Hepatocyte (in vitro differentiated cells): Measurements from ENCODE around the gene OGG1. TPM values are rescaled to one million over a fixed set of nuclear protein-coding genes. Genes with fewer than 3 reads are reported as not detected.

Source experiments
- DNase-seq: peaks from one replicate; pipeline ENCODE4 v3.0.0-alpha.2; 2016; ENCODE audit warnings: low spot score
- H2AFZ ChIP-seq: fragments of 200-600 bp; sonication (generic); 2 replicates; pipeline ENCODE4 v1.6.0; 2016; ENCODE audit warnings: antibody characterized with exemption, mild to moderate bottlenecking
- H3K27ac ChIP-seq: fragments of 200-600 bp; sonication (generic); 2 replicates; pipeline ENCODE4 v1.5.1; 2016; ENCODE audit warnings: mild to moderate bottlenecking
- H3K27me3 ChIP-seq: fragments of 200-600 bp; sonication (generic); 2 replicates; pipeline ENCODE4 v1.6.1; 2016
- H3K36me3 ChIP-seq: fragments of 200-600 bp; sonication (generic); replicated peaks from 2 replicates; pipeline ENCODE4 v1.5.1; 2016; ENCODE audit warnings: low read depth; ENCODE audit not compliant: insufficient read depth
- H3K4me1 ChIP-seq: fragments of 200-600 bp; sonication (generic); 2 replicates; pipeline ENCODE4 v1.5.1; 2016; ENCODE audit warnings: mild to moderate bottlenecking, moderate library complexity; ENCODE audit not compliant: insufficient read depth
- H3K4me2 ChIP-seq: fragments of 200-600 bp; sonication (generic); 2 replicates; pipeline ENCODE4 v1.6.0; 2016
- H3K4me3 ChIP-seq: fragments of 200-600 bp; sonication (generic); 2 replicates; pipeline ENCODE4 v1.5.1; 2016; ENCODE audit warnings: mild to moderate bottlenecking
- H3K79me2 ChIP-seq: fragments of 200-600 bp; sonication (generic); 2 replicates; pipeline ENCODE4 v1.6.0; 2017; ENCODE audit warnings: mild to moderate bottlenecking
- H3K9me2 ChIP-seq: fragments of 200-600 bp; sonication (generic); replicated peaks from 2 replicates; pipeline ENCODE4 v1.6.0; 2017; ENCODE audit warnings: mild to moderate bottlenecking; ENCODE audit not compliant: insufficient read depth
- H3K9me3 ChIP-seq: fragments of 200-600 bp; sonication (generic); 2 replicates; pipeline ENCODE4 v1.5.1; 2016; ENCODE audit warnings: low read depth, mild to moderate bottlenecking
- H4K20me1 ChIP-seq: fragments of 200-600 bp; sonication (generic); 2 replicates; pipeline ENCODE4 v1.6.0; 2016; ENCODE audit warnings: mild to moderate bottlenecking; ENCODE audit not compliant: insufficient read depth, poor library complexity, severe bottlenecking
- EZH2 ChIP-seq: fragments of 200-600 bp; sonication (generic); IDR thresholded peaks from 2 replicates; pipeline ENCODE4 v1.6.1; 2016; ENCODE audit warnings: antibody characterized with exemption, mild to moderate bottlenecking, borderline replicate concordance
- EZH2phosphoT487 ChIP-seq: fragments of 200-600 bp; sonication (generic); IDR thresholded peaks from one replicate; pipeline ENCODE4 v1.6.1; 2018; ENCODE audit warnings: antibody characterized with exemption, mild to moderate bottlenecking, low read depth, moderate library complexity; ENCODE audit not compliant: unreplicated experiment, severe bottlenecking
- WGBS: methylation state at CpG from one replicate; pipeline ENCODE4 v1.1.6; 2016; ENCODE audit warnings: low lambda C conversion rate; ENCODE audit errors: missing lambda C conversion rate; 5-methylcytosine and 5-hydroxymethylcytosine counted together
- polyA plus RNA-seq: library from polyadenylated mRNA; unstranded; fragments of >200 nt; fragmentation: Nextera tagmentation; extraction: Ambion mirVana; gene quantifications from 2 replicates; pipeline ENCODE4 v1.2.1, GENCODE V29; 2016
- total RNA-seq: library from RNA; depleted of rRNA; stranded (reverse); fragments of >200 nt; gene quantifications from 2 replicates; pipeline ENCODE4 v1.2.3, GENCODE V29; 2014
- TF ChIP-seq, protein P1 (sequence below): fragments of 200-600 bp; sonication (generic); IDR thresholded peaks from 2 replicates; pipeline ENCODE4 v1.5.1; 2016; ENCODE audit warnings: antibody characterized with exemption, mild to moderate bottlenecking; ENCODE audit not compliant: poor library complexity

OGG1 gene
- total and polyA plus RNA-seq, 2 experiments from 2014 or later: 34.7 to 43.2 TPM

DNA sequence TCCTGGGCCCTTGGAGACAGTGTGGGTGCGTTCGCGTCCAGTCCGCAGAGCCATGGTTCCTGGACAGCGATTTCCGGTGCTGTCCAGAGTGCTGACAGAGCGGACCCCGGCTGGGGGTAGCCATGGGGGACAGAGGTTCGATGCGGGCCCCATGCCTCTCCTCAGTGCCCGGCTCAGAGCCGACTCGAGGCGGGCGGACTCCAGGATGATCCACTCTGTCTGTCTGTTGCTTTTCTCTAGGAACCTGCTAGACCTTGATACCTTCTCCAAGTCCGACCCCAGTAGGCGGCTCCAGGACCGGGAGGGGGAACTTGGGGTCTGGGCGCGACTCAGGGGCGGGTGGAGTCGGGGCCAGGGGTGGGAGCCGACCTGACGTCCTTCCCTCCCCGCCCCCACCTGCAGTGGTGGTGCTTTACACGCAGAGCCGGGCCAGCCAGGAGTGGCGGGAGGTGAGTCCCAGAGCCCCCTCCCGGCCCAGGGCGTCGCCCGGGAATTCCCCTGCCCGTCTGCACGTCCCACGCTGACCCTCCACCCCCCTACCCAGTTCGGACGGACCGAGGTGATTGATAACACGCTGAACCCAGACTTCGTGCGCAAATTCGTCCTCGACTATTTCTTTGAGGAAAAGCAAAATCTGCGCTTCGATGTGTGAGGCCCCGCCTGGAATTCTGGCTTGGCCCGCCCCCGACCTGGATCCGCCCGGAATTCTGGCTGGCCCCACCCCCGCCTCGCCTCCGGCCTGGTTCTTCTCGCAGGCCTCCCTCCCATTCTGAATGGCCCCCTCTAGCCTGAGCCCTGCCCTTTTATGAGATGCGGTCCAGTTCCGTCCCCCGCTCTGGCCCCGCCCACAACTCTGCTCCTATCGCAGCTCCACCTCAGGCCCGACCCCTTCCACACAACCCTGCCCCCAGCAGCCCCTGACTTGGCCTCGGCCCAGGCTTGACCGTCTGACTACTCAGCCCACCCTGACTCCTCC is 45.1 kb upstream of the OGG1 start:
- 4% methylated on average over 27 of the region's 62 CpGs for WGBS
- no peak overlapping the region for H2AFZ ChIP-seq
- peak; percentile 65 for DNase-seq
- peaks cover 10% of the 10 kb centered on the region for H3K4me1 ChIP-seq
- no peak overlapping the region for H3K27ac ChIP-seq
- TF ChIP-seq EZH2: no peak
- TF ChIP-seq EZH2phosphoT487: no peak
- TF ChIP-seq, protein P1, sequence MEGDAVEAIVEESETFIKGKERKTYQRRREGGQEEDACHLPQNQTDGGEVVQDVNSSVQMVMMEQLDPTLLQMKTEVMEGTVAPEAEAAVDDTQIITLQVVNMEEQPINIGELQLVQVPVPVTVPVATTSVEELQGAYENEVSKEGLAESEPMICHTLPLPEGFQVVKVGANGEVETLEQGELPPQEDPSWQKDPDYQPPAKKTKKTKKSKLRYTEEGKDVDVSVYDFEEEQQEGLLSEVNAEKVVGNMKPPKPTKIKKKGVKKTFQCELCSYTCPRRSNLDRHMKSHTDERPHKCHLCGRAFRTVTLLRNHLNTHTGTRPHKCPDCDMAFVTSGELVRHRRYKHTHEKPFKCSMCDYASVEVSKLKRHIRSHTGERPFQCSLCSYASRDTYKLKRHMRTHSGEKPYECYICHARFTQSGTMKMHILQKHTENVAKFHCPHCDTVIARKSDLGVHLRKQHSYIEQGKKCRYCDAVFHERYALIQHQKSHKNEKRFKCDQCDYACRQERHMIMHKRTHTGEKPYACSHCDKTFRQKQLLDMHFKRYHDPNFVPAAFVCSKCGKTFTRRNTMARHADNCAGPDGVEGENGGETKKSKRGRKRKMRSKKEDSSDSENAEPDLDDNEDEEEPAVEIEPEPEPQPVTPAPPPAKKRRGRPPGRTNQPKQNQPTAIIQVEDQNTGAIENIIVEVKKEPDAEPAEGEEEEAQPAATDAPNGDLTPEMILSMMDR: no peak
- H4K20me1 ChIP-seq: no peaks in the 10 kb centered on the region
- H3K4me3 ChIP-seq: no peak overlapping the region
- H3K27me3 ChIP-seq: peaks cover 30% of the 10 kb centered on the region
- no peaks in the 10 kb centered on the region for H3K36me3 ChIP-seq
- H3K9me2 ChIP-seq: no peaks in the 10 kb centered on the region
- H3K4me2 ChIP-seq: peak overlapping the region; percentile 91
- H3K9me3 ChIP-seq: no peaks in the 10 kb centered on the region
- no peaks in the 10 kb centered on the region for H3K79me2 ChIP-seq

DNA sequence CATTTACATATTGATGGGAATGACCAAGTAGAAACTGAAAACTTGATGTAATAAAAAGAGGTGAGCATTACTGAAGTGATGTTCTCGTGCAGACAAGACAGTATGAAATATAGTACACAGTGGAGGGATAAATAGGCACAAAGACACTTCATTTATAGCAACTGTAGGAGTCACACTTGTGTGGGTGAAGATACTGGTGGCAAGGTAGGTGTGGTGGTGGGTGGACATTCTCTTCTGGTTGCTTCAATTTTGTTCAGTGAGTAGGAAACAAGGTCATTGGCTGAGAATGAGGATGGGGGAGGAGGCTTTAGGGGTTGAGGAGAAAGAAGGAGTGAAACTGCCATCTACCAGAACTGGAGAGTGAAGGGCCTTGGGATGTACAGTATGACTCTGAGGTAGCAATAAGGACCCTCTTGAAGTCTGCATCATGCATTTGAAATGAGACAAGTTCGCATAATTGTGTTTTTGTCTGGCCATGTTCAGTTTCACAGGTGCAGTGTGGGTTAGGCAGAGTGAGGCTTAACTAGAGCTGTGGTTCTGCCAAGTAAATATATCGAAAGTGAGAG is 39.5 kb upstream of the OGG1 start:
- no peaks in the 10 kb centered on the region for H3K79me2 ChIP-seq
- H2AFZ ChIP-seq: no peak overlapping the region
- WGBS: 78% methylated on average over 3 of the region's 3 CpGs
- no peak overlapping the region for H3K4me2 ChIP-seq
- H3K27ac ChIP-seq: no peak overlapping the region
- H3K27me3 ChIP-seq: peaks cover 15% of the 10 kb centered on the region
- no peaks in the 10 kb centered on the region for H4K20me1 ChIP-seq
- no peak for DNase-seq
- TF ChIP-seq, protein P1: no peak
- TF ChIP-seq EZH2: no peak
- no peak for TF ChIP-seq EZH2phosphoT487
- no peak overlapping the region for H3K4me3 ChIP-seq
- no peaks in the 10 kb centered on the region for H3K9me3 ChIP-seq
- no peaks in the 10 kb centered on the region for H3K36me3 ChIP-seq
- H3K9me2 ChIP-seq: no peaks in the 10 kb centered on the region
- no peaks in the 10 kb centered on the region for H3K4me1 ChIP-seq

GRCh38 chr3:9712415-9712814 is 37.3 kb upstream of the OGG1 start:
- no peak for DNase-seq
- Histone ChIP-seq H3K4me2 (no peak overlapping the region), H3K27ac (no peak overlapping the region), H3K79me2 (no peaks in the 10 kb centered on the region), H3K36me3 (no peaks in the 10 kb centered on the region), H3K27me3 (peaks cover 4% of the 10 kb centered on the region), H2AFZ (no peak overlapping the region), H3K4me1 (peaks cover 6% of the 10 kb centered on the region), H3K9me2 (no peaks in the 10 kb centered on the region), H4K20me1 (no peaks in the 10 kb centered on the region), H3K4me3 (no peak overlapping the region), H3K9me3 (no peaks in the 10 kb centered on the region)
- TF ChIP-seq, protein P1: no peak
- no peak for TF ChIP-seq EZH2
- no peak for TF ChIP-seq EZH2phosphoT487
- 90% methylated on average over 2 of the region's 2 CpGs for WGBS
